Measurements from ENCODE around the gene CUX1.
"Not testable (repeated sequence)": the region's sequence is repeated elsewhere in the genome, so short reads cannot be mapped to it uniquely, and the experiment has no call there.

Gene CUX1

DNA sequence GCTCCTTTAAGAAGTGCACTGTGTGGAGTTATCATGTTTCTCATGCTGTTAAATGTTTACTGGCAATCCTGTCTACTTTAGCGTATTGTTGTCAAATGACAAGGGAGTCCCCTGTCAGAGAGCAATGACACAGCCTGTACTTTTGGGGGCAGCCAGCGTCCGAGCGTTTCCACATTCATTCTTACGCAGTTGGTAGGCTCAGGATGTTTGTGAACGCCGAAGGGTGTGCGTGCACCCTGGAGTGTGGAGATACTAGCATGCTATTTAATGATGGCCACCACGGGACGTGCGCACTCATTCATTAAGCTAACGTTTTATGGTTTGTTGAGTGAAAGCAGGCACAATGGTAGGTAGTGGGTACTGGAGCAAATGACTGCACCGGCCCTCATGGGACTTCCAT is 48.0 kb downstream of the CUX1 start:
- DNase-seq (ENCODE audit: low read depth), result no peak
- no peak overlapping the region for H3K4me3 ChIP-seq (ENCODE audit: control insufficient read depth, low read depth, low read length)
- TF ChIP-seq, protein P1, sequence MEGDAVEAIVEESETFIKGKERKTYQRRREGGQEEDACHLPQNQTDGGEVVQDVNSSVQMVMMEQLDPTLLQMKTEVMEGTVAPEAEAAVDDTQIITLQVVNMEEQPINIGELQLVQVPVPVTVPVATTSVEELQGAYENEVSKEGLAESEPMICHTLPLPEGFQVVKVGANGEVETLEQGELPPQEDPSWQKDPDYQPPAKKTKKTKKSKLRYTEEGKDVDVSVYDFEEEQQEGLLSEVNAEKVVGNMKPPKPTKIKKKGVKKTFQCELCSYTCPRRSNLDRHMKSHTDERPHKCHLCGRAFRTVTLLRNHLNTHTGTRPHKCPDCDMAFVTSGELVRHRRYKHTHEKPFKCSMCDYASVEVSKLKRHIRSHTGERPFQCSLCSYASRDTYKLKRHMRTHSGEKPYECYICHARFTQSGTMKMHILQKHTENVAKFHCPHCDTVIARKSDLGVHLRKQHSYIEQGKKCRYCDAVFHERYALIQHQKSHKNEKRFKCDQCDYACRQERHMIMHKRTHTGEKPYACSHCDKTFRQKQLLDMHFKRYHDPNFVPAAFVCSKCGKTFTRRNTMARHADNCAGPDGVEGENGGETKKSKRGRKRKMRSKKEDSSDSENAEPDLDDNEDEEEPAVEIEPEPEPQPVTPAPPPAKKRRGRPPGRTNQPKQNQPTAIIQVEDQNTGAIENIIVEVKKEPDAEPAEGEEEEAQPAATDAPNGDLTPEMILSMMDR (IDR thresholded peaks at IDR 0.05; ENCODE audit: control insufficient read depth, insufficient read depth, low read depth, low read length, missing control alignments), result no peak

DNA sequence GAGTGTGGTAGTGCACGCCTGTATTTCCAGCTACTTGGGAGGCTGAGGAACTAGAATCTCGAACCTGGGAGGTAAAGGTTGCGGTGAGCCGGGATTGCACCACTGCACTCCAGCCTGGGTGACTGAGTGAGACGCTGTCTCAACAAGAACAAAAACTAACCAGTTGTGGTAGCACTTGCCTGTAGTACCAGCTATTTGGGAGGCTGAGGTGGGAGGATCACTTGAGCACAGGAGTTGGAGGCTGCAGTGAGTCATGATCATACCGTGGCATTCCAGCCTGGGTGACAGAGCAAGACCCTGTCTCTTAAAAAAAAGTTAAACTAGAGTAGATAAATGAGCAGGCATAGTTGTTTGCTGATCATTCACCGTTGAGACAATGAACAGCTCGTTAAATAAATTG is 48.9 kb downstream of the CUX1 start:
- TF ChIP-seq, protein P1 (IDR thresholded peaks at IDR 0.05; ENCODE audit: control insufficient read depth, insufficient read depth, low read depth, low read length, missing control alignments), result no peak
- H3K4me3 ChIP-seq (ENCODE audit: control insufficient read depth, low read depth, low read length), result no peak overlapping the region

DNA sequence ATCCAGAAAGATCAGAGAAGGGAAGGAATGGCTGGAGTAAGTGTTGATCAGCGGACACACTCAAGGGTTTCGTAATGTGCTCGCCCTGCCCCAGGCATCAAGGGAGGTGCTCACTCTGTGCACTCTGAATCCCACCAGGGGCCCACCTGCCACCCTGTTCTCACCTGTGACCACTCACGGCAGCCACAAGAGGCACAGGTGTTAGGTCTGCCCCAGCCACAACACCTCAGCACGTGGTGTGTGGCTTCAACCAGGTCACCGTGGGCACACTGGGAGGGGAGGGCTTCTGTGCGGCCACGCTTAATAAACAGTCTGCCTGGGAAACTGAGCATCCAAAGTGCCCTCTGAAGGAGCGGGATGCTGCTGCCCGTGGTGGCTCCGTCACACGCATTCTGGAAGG is 49.8 kb downstream of the CUX1 start:
- TF ChIP-seq, protein P1 (IDR thresholded peaks at IDR 0.05; ENCODE audit: control insufficient read depth, insufficient read depth, low read depth, low read length, missing control alignments), result no peak
- no peak overlapping the region for H3K4me3 ChIP-seq (ENCODE audit: control insufficient read depth, low read depth, low read length)
- no peak for DNase-seq (ENCODE audit: low read depth)

More for the DNA sequence above, 48.9 kb downstream of the CUX1 start:
- no peak for DNase-seq (ENCODE audit: low read depth)

DNA sequence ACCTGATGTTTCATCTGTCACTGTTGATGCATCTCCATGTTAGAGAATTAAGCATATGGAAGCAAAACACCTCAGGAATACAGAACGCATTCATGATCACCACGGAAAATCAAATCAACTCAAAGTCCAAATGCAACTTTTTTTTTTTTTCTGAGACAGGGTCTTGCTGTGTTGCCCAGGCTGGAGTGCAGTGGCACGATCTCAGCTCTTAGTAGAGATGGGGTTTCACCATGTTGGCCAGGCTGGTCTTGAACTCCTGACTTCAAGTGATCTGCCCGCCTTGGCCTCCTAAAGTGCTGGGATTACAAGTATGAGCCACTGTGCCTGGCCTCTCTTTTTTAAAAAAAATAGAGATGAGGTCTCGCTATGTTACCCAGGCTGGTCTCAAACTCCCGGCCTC is 50.3 kb downstream of the CUX1 start:
- DNase-seq (ENCODE audit: low read depth); H3K4me3 ChIP-seq (ENCODE audit: control insufficient read depth, low read depth, low read length): not testable (repeated sequence)

DNA sequence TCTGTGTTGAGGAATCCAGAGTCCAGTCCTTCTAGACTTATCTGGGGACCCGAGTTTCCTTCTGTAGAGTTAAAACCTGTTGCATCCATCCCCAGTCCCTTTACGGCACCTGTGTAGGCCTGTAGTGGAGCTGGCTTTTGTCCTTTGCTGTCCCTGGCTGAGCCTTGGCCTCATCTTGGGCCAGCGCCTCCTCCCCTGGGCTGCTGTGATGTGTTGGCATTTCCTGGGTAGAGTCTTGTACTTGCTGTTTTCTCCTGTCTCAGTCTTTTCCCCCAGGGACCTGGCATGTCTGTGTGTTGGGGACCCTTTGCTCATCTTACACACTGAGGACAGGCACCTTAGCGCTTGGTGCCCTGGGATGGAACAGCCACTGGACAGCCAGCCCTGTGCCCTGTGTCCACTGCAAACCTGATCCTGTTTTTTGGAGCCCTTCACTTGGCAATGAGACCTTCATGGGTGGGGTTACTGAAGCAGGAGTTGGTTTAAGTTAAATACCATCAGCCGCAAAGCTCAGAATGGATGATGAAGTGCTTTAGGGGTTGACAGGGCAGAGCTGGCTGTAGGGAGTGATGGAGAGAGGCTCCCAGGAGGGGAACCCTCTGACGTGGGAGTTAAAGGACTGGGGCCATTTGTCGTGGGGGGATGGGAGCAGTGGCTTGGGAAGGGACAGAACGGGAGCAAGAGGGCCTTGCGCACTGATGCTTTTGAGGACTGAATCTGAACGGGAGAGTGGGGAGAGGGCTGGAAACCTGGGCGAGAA is 50.9 kb downstream of the CUX1 start:
- TF ChIP-seq, protein P1 (IDR thresholded peaks at IDR 0.05; ENCODE audit: control insufficient read depth, insufficient read depth, low read depth, low read length, missing control alignments), result no peak
- no peak for DNase-seq (ENCODE audit: low read depth)
- H3K4me3 ChIP-seq (ENCODE audit: control insufficient read depth, low read depth, low read length), result no peak overlapping the region

DNA sequence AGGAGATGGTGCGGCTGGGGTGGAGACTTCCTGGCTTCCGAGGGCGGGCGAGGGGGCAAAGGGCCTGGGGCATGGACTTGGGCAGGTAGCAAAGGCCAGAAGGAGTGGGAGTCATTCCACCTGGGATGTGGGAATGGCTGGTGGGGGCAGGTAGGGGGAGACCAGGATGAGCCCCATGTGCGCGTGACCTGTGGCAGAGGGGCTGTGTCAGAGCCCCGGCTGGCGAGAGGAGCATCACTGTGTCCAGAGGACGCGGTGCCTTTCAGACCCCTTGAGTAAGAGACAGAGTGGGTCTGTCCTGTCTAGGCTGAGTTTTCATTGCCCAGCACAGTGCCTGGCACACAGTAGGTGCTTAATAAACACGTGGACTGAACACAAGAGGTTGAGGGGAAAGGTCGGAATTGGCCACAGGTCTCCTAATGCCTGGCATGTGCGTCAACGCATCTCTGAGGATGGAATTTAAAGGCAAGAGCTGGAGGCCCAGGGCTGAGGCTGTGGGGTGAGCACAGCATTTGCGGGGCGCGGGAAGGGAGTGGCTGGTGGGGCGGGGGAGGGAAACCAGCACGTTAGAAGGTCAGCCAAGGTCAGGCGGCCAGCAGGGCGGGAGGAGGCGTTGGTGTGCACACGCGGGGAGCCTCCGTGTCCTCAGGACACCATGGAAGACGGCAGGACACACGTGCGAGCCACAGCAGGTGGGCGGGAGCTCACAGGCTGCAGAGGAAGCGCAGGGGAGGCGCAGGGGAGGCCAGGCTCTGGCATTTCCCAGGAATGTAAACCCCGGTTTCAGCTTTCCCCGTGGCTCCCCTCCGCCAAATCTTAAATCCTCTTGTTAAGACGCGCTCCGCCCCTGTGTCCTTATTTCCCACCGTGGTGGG is 51.8 kb downstream of the CUX1 start:
- no peak for DNase-seq (ENCODE audit: low read depth)
- H3K4me3 ChIP-seq (ENCODE audit: control insufficient read depth, low read depth, low read length), result no peak overlapping the region
- TF ChIP-seq, protein P1 (IDR thresholded peaks at IDR 0.05; ENCODE audit: control insufficient read depth, insufficient read depth, low read depth, low read length, missing control alignments), result no peak

DNA sequence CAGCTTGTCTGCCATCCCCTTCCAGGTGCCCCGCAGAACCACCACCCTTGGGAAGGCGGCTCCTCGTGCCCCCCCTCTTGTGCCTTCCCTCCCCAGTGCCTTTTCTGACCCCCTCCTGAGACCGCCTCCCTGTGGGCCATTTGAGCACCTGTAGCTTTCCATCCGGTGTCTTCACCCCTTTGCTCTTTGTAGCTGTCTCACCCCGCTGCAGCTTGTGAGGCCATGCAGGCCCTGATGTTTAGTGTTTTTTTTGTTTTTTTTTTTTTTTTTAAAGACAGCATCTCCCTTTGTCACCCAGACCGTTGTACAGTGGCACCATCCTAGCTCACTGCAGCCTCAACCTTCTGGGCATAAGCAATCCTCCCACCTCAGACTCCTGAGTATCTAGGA is 52.5 kb downstream of the CUX1 start:
- TF ChIP-seq, protein P1 (IDR thresholded peaks at IDR 0.05; ENCODE audit: control insufficient read depth, insufficient read depth, low read depth, low read length, missing control alignments), result no peak
- DNase-seq (ENCODE audit: low read depth), result no peak
- H3K4me3 ChIP-seq (ENCODE audit: control insufficient read depth, low read depth, low read length), result no peak overlapping the region
